Stimulated activated CD4-positive, alpha-beta T cell treated with anti-CD3 and anti-CD28 coated beads, Interleukin-12 subunit alpha, Interleukin-12 subunit beta, amount 100 ng/mL, for 4 hours (primary cell): ENCODE measurements around the gene CCDC40.

Experiments used
- DNase-seq: peaks from one replicate; pipeline ENCODE4 v3.0.0-alpha.2; 2020

The CCDC40 gene

GRCh38 chr17:80104321-80104955 is 68.0 kb downstream of the CCDC40 start:
- DNase-seq: no peak

GRCh38 chr17:80104956-80105375 is 68.5 kb downstream of the CCDC40 start:
- DNase-seq: no peak

- DNase-seq: no peak
Measured at GRCh38 chr17:80105762-80106161, 69.3 kb downstream of the CCDC40 start.

- DNase-seq: no peak
Measured at GRCh38 chr17:80106176-80106575, 69.7 kb downstream of the CCDC40 start.

DNA sequence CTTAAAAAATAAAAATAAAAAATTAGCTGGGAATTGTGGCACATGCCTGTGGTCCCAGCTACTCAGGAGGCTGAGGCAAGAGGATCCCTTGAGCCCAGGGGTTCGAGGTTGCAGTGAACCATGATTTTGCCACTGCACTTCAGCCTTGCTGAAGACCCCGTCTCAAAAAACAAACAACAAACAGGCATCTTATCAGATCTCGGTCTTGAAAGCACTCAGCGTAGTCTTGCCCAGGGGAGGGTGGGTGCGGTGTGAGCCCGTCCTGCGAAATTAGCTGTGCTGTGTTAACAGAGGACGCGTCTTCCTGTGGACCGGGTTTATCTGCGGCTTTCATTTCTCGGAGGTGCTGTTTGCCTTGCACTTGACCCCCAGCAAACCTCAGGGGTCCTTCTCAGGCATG is 70.3 kb downstream of the CCDC40 start:
- DNase-seq: no peak

DNA sequence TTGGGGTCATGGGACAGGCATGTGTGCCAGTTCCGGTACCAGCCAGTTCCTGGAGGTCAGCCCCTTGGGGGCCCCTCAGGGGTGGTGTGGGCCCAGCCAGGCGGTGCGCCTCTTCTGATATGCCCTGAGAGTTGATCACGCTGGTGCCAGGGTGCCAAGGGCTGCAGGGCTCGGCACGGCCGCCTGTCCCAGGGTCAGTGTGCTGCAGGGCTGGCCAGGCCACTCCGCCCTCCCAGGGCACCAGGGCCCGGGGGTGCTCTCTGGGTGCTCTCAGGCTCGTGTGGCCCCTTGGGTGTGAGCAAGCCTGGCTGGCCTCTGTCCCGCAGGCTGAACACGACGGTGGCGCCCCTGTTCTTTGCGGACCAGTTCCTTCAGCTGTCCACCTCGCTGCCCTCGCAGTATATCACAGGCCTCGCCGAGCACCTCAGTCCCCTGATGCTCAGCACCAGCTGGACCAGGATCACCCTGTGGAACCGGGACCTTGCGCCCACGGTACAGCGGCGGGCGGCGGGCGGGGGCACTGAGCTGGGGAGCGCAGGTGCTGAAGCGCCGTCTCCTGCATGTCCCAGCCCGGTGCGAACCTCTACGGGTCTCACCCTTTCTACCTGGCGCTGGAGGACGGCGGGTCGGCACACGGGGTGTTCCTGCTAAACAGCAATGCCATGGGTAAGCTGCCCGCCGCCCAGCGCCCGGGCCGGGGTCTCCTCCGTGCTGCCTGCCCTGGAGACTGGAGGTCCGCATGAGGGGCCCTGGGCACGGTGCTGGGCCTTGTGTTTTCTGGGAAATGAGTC is 71.0 kb downstream of the CCDC40 start:
- no peak for DNase-seq

DNA sequence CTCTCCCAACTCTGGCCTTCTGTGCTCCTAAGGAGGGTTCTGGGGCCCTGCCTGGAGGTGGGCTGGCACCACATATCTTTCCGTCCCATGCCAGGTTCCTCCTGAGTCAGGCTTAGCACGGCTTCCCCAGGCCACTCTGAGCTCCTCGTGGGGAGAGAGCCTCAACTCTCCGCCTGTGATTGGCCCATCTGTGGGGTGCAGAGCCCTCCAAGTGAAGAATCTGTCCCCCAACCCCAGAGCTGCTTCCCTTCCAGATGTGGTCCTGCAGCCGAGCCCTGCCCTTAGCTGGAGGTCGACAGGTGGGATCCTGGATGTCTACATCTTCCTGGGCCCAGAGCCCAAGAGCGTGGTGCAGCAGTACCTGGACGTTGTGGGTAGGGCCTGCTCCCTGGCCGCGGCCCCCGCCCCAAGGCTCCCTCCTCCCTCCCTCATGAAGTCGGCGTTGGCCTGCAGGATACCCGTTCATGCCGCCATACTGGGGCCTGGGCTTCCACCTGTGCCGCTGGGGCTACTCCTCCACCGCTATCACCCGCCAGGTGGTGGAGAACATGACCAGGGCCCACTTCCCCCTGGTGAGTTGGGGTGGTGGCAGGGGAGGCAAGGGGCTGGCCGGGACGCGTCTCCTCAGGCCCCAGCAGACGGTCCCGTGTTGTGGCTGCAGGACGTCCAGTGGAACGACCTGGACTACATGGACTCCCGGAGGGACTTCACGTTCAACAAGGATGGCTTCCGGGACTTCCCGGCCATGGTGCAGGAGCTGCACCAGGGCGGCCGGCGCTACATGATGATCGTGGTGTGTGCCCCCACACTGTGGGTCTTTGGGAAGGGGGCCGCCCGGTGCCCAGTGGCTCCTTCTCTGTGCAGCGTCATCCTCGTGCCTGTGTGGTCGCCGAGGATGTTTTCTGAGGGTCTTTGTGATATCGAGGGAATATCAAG is 71.9 kb downstream of the CCDC40 start:
- DNase-seq: no peak

GRCh38 chr17:80109066-80109660 is 72.7 kb downstream of the CCDC40 start:
- no peak for DNase-seq

DNA sequence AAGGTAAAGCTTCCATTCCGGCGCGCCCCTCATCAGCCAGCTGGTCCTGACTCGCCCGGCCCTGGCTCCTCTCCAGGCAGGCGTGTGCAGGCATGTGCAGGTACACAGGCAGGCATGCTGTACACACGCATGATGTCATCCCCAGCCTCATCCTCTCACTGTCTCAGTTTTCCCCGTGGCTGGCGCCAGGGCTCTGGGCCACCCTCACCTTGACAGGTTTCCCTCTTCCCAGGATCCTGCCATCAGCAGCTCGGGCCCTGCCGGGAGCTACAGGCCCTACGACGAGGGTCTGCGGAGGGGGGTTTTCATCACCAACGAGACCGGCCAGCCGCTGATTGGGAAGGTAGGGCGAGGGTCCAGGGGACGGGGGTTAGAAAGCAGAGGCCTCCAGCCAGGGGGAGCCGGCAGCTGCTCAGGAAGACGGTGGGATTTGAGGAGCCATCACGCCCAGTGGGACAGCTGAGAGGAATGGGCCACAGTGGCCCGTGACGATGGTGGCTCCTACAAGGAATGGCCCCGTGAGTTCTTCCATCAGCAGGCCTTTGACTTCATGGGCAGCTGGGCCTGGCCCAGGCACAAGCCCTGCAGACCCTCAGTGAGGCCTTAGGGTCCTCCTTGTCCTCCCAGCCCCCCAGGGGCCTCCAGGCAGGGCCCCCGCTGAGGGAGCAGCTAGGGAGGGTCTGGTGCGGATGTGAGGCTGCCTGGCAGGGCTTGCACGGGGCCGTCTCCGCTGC is 73.4 kb downstream of the CCDC40 start:
- DNase-seq: no peak

GRCh38 chr17:80110447-80110812 is 74.0 kb downstream of the CCDC40 start:
- no peak for DNase-seq

DNA sequence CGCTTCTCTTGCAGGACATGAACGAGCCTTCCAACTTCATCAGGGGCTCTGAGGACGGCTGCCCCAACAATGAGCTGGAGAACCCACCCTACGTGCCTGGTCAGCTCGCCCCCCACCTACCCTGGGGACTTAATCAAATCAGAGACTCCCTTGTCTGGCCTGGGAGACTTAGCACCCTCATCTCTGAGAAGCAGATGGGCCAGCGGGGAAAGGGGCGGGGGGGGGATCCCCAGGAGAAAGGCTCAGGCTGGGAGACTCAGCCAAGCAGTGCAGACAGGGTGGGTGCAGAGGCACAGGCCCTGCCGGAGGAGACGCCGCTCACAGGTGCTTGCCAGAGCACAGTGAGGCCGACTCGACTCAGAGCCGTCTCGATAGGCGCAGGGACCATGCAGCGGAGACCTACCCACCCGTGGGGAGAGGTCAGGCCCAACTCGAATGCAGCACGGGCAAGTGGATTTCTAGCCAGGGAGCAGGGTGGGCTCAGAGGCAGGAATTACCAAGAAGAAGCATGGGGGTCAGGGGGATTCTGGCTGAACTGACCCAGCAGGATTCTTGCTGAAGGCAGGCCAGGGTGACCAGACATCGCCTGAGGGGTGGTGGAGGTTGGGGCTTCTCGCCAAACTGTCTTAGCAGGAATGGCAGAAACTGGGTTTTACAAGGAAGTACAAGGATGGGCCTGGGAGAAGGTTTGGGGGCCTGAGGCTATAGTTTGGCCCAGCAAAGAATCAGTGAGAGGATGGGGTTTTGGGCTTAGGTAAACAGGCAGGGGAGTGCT is 74.7 kb downstream of the CCDC40 start:
- DNase-seq: no peak

DNA sequence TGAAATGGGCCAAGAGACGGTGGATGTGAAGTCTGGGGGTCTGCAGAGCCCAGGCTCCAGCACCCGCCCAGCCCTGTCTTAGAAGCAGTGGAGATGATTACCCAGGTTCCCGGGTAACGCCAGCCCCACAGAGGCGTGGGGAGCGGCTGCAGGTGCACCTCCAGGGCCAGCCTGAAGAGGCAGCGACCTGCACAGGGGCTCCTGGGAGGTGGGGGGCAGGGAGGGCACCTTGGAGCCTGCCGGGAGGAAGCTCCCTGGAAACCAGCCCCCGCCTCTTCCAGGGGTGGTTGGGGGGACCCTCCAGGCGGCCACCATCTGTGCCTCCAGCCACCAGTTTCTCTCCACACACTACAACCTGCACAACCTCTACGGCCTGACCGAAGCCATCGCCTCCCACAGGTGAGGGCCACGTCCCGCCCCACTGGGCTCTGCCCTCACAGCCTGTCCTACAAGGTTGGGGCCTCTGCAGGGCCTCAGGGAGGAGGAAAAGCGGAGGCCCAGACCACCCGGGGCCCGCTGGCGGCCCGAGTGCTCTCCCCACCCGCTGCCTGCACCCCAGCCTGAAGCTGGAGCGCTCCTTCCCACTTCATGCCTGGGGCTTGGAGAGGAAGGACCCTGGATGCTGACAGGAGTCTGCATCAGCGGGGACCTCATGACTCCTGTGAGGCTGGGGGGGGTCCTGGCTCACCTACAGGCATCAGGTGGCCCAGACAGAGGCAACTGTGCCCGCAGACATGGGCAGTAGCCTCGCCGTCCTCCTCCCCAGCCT is 75.4 kb downstream of the CCDC40 start:
- DNase-seq: no peak

GRCh38 chr17:80112471-80113032 is 76.1 kb downstream of the CCDC40 start:
- no peak for DNase-seq

DNA sequence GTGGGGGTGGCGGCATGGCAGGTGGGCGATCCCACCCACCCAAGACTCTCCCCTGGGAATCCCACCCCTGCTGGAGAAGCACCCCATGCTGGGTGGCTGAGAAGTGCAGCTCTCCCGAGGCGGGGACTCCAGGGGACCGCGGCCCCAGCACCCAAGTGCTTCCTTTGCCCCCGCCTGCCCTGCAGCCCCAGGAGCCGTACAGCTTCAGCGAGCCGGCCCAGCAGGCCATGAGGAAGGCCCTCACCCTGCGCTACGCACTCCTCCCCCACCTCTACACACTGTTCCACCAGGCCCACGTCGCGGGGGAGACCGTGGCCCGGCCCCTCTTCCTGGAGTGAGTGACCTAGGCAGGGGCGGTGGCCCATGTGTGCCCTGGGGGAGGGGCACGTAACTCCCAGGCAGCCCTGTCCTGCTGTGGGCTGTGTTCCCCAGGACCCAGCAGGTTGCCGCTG is 76.6 kb downstream of the CCDC40 start:
- DNase-seq: no peak

DNA sequence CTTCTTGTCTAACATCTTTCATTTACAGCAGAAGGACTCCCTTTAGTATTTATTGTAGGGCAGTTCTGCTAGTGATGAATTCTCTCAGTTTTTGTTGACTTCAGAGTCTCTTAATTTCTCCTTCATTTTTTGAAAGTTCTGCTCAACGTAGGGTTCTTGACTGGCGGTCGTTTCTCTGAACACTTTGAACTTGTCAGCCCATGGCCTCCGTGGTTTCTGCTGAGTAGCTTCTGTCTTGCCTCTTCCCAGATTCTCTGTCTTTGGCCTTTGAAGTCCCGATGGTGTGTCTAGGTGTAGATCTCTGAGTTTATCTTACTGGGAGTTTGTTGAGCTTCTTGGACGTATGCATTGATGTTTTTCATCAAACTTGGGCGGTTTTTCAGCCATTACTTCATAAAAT is 78.3 kb downstream of the CCDC40 start:
- DNase-seq: no peak

DNA sequence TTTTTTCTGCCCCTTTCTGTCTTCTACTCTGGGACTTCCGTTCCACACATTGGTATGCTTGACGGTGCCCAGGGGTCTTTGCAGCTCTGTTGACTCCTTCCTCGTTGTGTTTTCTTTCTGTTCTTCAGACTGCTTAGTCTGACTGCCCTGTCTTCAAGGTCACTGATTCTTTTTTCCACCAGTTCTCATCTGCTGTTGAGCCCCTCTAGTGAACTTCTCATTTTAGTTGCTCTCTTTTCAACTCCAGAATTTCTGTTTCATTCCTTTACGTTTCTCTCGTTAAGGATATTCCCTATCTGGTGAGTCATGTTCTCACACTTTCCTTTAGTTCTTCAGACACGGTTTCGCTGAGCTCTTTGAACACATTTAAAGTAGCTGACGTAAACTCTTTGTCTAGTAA is 78.7 kb downstream of the CCDC40 start:
- DNase-seq: no peak

DNA sequence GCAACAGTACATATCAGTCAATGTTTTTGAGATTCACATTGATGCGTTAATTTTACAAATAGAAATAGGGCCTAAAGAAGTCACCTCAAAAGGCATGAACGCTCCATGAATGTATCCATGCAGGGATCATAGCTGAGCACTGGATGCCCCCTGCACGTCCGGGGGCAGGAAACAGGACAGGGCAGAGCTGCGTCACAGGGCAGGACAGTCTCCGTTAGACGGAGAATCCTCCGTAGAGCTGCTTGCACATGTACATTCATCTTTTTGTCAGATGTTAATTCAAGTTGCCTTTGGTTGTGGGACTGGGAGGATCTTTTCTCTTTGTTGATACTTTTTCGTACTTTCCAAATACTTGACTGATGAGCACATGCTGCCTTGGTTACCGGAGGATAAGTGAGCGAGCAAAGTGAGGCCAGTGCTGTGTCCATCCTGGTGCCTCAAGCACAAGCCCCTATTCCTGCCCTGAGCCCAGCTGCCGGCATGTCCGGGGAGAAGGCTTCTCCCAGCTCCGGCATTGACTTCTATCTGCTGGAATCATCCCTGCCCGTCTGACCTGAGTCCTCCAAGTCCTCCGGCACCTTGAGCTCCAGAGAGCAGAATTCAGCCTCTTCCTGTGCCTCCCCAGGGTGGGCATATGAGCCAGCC is 80.0 kb downstream of the CCDC40 start:
- no peak for DNase-seq

- DNase-seq: no peak
Measured at GRCh38 chr17:80116921-80117380, 80.5 kb downstream of the CCDC40 start.

- DNase-seq: no peak
Measured at GRCh38 chr17:80117491-80118401, 81.3 kb downstream of the CCDC40 start.
